T-helper 2 cell treated with Interferon-gamma antibody and Interleukin-4, amounts not matched to agents 100 ng/mL and 5 ng/mL, for 36 hours (primary cell): ENCODE data around the gene LMF2. TPM values are rescaled to one million over a fixed set of nuclear protein-coding genes. Genes with fewer than 3 reads are reported as not detected.

Experiments
- intact Hi-C: fragments of 100-400 bp; cut with micrococcal nuclease; formaldehyde crosslinking; loops from one replicate; pipeline ENCODE4 v1.15.1; 2023
- total RNA-seq: library from RNA; stranded (reverse); gene quantifications from 2 replicates; pipeline ENCODE4 v1.2.3, GENCODE V29; 2022

Gene LMF2
- total RNA-seq, 1 donor from 2014 or later = 118 TPM

DNA sequence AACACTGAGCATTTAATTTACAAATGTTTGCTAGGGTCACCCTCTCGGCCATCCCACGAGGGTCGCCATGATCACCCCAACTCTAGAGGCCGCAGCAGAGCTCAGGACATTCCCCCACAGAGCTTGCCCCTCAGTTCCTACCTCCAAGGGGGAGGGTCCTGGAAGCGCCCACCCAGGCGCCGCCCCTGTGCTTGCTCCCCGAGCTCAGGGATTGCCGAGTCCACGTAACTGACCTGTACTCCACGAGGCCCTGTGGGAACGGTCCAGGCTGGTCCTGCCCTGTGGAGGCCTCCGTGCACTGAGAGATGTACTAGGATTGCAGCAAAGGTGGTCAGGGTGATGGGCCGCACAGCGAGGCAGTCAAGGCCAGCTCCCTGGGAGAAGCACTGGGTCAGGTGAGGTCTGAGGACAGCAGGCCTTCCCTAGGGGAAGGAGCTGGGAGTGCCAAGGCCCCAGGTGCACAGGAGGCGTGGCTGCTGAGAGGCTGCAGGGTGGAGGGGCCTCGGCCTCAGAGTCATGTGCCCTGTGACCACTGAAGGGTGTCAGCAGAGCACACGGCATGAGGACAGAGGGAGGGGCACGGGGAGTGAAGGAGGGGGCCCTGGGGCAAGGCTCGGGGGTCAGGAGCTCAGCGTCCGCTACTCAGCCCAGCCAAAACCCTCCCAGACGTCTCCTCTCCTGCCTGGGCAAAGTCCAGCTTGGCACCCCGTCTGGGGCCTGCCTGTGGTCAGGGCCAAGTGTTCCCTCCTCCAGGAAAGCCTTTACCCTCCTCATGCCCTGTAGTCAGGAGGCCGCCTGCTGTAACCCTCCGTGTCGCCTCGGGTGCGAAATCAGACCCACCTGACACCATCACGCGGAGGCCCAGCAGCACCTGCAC, 23.3 kb downstream of the LMF2 start:
- intact Hi-C loops = no loop called here

DNA sequence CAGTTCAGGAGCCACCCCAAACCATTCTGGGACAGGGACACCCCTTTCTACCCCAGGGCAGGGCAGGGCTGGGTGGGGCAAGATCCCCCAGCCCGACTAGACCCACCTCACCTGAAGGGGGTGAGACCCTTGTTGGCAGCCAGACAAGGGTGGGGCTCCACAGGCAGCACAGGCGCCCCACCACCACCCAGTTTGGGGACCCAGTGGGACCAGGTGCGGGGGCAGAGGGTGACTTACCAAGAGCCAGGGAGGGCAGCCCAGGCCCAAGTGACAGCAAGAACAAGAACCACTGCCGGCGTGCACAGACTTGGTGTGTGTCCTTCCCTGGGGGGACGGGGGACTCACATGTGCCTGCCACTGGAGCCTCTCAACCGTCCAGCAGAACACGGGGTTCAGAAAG, 23.9 kb downstream of the LMF2 start:
- intact Hi-C loops = no loop called here

DNA sequence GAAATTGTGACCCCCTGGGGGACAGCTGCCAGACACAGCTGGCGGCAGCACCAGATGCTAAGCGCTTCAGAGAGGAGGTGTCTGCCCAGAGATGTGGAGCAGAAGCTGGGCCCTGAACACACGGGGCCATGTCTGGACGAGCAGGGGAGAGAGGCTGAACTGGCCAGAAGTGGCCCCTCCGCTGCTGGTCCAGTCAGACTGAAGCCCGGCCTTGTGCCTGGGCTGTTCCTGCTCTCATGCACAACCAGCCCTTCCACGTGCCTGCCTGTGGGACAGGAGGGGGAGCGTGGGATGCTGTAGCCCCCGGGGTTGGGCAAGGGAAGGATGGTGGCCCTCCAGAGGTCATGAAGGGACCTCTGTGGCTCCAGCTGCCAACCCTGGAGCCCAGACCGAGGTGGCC, 24.4 kb downstream of the LMF2 start:
- intact Hi-C loops = no loop called here

DNA sequence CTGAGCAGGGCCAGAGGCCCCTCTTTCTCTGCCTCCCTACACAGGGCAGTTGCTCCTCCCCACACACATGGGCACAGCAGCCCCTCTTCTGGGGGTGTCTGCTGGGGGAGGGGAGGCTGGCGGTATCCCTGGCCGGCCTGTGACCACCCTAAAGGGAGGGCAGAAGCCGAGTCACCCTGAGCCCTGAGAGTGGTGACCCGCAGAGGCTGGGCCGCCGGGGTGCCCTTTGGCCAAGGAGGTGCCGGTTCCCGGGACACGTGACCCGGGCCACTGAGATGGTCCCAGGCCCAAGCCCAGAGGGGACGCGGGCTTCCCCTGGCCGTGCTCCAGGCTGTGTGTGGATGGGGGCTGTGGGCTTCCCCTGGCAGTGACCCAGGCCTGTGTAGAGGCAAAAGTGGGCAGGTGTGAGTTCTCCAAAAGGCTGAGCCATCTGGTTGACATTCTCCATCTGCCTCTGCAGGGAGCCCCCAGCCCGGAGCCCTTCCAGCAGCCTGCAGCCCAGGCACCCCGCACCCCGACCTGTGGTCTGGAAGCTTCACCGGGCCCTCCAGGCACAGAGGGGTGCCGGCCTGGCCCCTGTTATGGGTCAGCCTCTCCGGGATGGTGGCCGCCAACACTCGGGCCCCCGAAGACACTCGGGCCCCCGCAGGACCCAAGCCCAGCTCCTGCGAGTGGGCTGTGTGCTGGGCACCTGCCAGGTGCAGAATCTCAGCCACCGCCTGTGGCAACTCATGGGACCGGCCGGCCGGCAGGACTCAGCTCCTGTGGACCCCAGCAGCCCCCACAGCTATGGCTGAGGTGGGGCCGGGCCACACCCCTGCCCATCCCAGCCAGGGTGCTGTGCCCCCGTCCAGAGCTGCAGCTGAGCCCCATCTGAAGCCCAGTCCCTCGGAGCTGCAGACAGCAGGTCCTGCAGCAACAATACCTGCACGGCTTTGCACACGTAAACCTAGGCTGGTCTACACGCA, 25.1 kb downstream of the LMF2 start:
- intact Hi-C loops = no loop called here

DNA sequence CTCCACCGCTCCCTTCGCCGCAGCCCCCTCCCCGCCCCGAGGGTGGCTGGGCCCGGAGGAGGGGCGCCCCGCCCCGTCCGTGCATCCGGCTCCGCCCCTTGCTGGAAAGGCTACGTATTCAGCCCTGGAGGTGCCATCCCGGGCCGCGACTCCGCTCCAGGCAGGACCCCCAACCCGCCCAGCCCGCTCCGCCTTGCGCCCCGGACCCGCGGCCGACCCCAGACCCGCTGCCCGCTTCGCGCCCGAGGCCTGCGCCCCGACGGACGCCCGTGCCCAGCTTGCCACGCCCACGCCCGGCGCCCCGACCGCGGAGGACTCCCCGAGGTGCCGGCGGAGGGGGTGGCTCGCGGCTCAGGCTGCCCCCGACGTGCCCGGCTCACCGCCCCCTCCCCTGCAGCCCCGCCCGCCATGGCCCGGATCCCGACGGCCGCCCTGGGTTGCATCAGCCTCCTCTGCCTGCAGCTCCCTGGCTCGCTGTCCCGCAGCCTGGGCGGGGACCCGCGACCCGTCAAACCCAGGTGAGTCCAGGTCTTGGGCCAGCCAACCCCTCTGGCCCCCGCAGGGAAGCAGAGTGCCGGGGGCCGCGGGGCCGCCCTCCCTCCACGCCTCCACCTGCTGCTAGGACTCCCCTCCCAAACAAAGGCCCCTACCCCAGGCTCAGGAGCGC, 25.9 kb downstream of the LMF2 start, which contains the start of gene ADM2:
Gene ADM2 (plus strand): TSS at position 104 of the 667 bp plus-strand sequence. CDS start 305 bp downstream, at position 409.
- intact Hi-C loops = no loop called here

DNA sequence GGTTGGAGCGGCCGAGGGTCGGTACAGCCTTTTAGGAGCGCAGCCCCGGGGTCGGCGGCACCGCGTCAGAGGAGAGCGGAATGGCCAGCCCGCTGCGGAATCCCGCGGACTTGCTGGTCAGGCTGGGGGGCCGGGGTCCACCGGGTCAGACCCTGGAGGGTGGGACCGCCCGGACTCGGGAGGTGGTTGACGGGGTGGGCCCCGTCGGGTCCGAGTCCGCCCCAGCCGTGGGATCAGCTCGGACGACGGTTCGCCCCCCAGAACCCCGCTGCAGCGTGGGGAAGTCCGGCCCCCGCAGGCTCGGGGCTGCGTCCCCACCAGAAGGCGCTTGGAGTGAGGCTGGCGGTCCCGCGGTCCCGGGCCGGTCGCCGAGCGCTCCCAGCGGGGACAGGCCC, 26.5 kb downstream of the LMF2 start:
- intact Hi-C loops = no loop called here

DNA sequence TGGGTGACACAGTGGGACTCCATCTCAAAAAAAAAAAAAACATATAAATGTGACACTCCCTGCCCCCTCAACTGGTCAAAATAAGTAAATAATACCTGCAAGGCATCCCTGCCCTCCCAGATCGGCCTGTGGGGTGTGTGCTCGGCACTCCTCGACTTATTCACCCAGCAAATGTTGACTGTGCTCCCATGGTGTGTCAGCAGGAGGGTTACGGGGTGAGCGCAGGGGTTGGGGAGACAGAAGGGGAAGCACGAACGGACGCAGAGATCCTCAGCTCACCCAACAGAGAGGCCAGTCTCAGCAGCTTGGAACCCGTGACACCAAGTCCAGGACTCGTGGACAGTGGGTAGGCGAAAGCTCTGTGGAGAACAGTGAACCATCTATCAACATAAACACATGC, 27.8 kb downstream of the LMF2 start:
- intact Hi-C loops = no loop called here

DNA sequence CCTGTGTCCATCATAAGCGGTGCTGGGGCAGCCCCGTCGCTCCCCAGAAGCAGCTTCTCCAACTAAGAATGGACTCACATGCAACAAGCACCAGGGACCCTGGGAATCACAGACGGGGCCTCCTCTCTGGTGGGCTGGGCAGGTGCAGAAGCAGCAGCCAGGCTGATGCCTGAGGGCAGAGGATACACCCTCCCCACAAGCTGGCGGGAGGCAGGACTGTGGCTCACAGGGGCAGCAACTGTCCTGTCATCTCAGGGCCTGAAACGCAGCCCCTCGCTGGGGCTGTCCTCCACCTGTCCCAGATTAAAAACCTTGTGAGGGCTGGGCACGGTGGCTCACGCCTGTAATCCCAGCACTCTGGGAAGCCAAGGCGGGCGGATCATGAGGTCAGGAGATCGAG, 29.6 kb downstream of the LMF2 start:
- intact Hi-C loops = no loop called here

DNA sequence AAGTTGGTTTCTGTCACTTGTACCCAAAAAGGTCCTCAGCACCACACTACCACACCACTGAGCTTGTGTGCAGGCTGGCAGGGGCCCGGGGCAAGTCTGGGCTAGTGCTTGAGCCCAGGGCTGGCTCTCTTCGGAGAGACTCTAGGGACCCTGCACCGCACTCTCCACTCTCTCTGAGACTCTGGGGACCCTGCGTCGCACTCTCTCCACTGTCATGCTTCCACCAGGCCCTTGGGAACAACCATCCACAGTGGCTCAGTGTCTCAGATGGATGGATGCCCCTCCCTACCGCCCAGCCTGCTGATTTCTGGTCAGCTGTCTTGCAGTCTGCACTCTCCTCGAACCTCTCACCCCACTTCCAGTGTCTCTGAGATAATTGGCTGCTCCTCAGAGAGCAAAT, 30.6 kb downstream of the LMF2 start:
- intact Hi-C loops = no loop called here

DNA sequence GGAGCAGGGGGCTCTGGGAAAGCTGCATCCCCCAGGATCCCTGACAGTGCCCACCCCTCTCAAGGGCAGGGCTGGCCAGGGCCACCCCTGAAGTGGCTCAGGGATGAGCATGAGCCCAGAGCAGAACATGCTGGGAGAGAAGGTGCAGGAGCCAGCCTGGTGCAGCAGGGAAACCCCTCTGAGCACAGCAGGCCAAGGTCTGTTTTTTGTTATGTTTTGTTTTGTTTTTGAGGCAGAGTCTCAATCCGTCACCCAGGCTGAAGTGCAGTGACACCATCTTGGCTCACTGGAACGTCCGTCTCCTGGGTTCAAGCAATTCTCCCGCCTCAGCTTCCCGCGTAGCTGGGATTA, 31.9 kb downstream of the LMF2 start:
- intact Hi-C loops = loop anchor here (2.0 kb wide), 1 partner anchor 33 kb away; the partner anchor contains the start of gene NCAPH2

DNA sequence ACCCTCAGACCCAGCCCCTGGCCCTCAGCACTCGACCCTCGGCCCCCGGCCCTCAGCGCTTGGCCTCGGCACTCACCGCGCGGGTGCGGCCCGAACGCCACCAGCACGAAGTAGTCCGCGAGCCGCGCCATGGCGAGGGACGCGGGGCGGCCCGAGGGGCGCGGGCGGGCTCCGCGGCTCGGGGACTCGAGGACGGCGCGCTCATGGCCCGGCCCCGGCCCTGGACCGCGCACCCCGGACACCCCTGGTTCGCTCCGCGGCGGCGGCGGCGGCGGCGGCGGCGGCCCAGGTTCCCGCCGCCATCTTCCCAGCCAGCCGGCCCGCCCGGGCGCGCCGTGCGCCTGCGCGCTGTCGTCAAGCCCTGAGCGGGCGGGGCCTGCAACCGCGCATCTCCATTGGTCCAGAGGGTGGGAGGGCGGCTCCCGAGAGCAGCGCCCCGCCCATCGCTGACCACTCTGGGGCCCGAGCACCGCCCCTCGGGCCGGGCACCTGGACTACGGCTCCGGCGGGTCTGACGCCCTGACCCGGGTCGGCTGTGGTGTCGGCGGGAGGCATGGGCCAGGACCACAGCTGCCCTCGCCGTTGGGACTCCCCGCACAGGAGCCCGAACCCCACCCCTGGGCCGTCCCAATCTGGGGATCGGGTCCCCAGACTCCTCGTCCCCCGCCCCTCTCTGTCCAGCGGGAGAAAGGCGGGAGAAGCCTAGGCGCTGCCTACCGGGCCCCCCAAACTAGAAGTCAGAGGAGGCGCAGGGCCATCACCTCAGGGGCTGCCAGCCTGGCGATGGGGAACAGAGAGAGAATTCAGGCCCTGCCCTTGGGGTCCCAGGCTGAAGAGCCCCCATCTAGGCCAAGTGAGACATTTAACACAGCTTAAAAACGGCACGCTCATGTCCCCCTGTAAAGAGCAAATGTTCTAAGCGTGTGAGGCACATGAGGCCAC, 32.5 kb downstream of the LMF2 start, which contains the start of gene SBF1:
Gene SBF1 (minus strand): TSS at position 326 of the 942 bp plus-strand sequence. CDS start 195 bp downstream, at position 131.
- intact Hi-C loops = loop anchor here (2.0 to 5.0 kb wide), 2 partner anchors 34 to 133 kb away; partner anchors contain the start of genes NCAPH2 and PPP6R2

DNA sequence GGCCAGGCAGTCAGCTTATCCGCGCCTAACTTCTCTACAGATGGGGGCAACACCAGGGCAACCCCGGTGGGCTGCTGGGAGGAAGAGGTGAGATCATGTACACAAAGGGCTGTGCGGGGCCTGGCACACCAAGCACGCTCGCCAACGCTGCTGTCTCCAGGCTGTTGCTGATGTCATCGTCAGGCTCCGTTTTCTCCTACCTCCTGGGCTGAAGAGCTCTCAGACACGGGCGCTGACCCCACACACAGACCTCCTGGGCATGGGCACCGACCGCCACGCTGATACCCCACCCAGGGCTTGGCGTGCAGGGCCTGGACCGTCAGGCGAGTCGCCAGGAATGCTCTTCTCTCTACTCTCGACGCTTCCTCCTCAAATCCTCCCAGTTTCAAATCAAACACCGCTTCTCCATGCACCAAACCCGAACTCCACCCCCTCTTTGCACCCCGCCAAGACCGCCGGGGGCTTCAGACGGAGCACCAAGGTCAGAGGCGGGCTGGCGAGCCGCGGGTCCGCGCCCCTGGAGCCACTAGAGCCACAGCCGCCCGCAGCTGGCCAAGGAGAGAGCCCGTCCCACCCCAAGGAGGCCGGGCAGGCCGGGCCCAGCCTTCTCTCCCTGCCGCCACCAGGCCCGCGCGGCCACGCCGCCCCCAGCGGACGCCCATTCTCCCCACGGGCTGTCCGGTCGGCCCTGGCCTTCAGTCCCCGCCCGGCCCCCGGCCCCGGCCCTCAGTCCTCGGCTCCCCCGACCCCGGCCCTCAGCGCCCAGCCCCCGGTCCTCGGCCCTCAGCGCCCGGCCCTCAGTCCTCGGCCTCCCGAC, 33.4 kb downstream of the LMF2 start:
- intact Hi-C loops = loop anchor here (2.0 to 5.0 kb wide), 2 partner anchors 35 to 132 kb away; partner anchors contain the start of genes NCAPH2 and PPP6R2

DNA sequence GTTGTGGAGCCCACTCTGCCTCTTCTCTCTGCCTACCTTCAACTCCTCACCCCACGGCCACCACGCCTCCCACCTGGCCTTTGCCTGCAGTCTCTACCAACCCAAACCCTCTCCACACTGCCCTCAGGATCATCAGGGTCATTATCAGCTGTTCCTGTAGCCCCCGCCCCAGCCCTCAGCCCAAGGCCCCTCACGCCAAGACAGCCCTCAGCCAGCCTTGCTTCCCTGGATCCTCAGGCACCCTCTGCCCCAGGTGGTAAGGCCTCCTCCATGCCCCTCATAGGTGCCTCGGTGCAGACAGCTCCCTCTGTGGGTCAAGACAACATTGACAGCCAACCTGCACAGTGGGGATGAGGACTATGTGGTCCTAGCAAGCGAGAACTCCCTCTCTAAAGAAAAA, 34.4 kb downstream of the LMF2 start:
- intact Hi-C loops = loop anchor here (5.0 kb wide), 1 partner anchor 131 kb away; the partner anchor contains the start of gene PPP6R2

DNA sequence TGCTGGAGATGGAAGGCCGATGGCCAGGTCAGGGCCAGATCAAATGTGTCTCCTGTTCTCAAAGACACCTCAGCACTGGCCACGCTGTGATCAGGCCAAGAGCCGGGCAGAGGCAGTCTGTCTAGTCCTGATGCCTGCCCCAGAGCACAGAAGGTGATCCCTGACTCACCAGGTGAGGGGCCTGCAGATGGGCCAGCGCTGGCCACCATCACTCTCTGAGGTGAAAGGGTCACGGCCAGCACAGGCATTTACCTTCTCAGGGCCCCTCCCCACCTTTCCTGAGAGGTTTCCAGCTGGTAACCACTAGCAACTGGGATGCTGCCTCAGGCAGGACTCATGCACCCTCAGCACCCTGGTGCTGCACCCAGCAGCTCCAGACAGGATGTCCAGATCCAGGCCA, 35.5 kb downstream of the LMF2 start:
- intact Hi-C loops = loop anchor here (2.0 to 5.0 kb wide), 2 partner anchors 130 to 149 kb away; partner anchors contain the start of gene PPP6R2

DNA sequence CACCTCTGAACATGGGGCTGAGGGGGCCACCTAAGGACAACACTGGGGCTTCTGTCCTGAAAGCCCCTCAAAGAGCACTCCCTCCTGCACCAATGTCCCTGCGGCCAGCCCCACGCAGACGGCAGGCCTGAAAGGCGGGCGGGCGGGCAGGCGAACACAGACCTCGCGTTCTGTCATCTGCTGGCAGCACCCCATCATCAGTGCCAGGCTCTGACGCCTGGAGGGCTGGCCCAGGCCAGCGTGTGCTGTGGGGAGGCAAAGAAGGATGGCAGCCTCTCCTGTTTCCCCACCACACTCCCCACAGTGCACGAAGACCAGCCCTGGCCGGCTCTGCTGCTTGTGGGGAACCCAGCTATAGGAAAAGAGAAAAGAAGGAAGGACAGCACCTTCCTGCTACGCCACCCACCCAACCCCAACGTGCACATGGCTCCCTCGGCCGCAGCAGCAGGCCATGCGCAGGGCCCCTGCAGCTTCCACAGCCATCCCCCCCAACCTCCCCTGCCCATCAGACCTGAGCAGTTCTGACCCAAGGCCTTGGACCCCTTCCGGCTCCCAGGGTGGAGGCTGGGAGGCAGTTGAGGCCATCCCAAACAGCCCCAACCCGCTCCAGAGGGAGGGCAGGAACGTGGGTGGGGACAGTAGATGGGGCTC, 36.2 kb downstream of the LMF2 start:
- intact Hi-C loops = loop anchor here (2.0 to 5.0 kb wide), 2 partner anchors 129 to 149 kb away; partner anchors contain the start of gene PPP6R2

DNA sequence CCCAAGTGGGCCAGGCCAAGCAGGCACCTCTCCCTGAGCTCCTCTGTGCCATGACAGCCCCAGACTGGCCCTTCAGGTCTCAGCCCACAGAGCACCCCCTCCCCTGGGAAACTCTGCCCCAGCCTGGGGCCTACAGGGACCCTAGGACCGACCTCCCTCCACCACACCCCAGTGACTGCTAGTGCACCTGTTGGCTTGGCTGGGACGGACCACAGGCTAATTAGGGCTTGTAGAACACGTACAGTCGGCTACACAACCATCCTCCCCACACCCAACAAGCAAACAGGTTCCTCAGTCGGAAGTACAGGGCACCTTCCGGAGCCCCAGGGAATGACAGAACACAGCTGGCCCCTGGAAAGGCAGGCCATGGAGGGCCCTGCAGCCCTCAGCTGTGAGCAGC, 37.0 kb downstream of the LMF2 start:
- intact Hi-C loops = loop anchor here (2.0 to 5.0 kb wide), 2 partner anchors 128 to 150 kb away; partner anchors contain the start of gene PPP6R2

DNA sequence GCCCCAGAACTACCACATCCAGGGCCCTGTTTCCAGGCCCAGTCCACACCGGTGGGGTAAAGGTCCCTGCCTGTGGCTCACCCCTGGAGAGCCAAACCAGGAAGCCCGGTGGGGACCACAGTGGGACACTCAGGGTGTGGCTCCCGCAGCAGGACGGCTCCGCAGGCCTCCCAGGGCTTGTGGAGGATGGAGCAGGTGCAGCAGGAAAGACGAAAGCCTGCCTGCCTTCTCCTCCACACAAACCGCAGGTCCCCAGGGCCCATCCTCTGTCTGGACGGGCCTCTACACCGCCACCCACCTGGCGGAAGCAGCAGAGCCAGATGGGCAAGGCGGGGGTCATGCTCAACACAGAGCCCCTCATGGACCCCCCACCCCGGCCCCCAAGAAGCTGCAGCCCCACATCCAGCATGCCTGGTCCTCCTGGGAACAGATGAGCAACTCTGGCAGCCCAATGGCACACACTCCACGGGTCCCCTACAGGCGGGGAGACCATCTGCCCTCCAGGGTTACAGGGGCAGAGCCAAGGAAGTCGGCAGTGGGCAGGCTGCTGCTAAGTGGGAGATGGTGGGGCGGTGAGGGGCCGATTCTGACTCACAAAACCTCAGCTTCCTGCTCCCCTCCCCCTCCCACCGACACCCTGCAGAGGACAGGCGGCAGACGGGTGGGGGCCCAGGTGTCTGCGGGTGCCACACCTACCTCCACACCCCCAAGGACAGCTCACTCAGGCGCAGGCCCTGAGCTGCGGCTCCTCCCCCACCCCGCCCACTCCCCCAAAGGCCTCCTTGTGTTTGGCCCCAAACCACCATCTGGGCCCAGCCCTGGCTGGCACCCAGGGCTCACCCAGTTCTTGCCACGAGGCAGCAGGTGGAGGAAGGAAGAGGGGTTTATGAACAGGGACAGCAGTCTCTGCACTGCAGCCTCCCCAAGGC, 37.9 kb downstream of the LMF2 start:
- intact Hi-C loops = loop anchor here (2.0 to 5.0 kb wide), 2 partner anchors 127 to 151 kb away; partner anchors contain the start of gene PPP6R2
